ENCODE data around the gene EIF1B.

The EIF1B gene

GRCh38 chr3:40298075-40298474, 11.4 kb upstream of the EIF1B start:
- DNase-seq = no peak
- H3K27me3 Mint-ChIP-seq = no peaks in the 10 kb centered on the region
- no peaks in the 10 kb centered on the region for H3K9me3 Mint-ChIP-seq
- H3K4me1 Mint-ChIP-seq = no peaks in the 10 kb centered on the region
- no peak for ATAC-seq
- H3K27ac Mint-ChIP-seq = no peak overlapping the region
- peaks cover 9% of the 10 kb centered on the region for H3K36me3 Mint-ChIP-seq (ENCODE audit: low read depth)
- H3K4me3 Mint-ChIP-seq = no peak overlapping the region

DNA sequence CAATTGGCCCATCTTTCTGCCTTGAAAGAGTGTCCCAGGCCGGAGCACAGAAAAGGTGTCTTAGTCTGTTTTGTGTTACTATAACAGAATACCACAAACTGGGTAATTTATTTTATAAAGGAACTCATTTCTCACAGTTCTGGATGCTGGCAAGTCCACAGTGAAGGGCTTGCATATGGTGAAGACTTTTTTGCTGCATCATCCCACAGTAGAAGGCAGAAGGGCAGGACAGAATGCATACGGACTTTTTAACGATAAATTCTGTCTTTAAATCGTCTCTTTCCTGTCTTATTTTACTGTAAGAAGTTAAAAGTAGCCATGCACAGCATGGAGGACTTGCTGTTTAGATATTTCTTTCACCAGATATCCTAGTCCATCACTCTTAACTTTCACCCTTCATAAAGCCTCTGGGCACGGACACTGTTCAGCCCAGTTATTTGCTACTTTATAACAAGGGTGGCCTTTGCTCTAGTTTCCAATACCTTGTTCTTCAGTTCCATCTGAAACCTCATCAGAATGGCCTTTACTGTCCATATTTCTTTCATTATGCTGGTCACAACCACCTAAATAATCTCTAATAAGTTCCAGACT, 10.3 kb upstream of the EIF1B start:
- peaks cover 7% of the 10 kb centered on the region for H3K36me3 Mint-ChIP-seq (ENCODE audit: low read depth)
- no peaks in the 10 kb centered on the region for H3K27me3 Mint-ChIP-seq
- ATAC-seq (no peak), DNase-seq (no peak)
- no peaks in the 10 kb centered on the region for H3K4me1 Mint-ChIP-seq
- H3K27ac Mint-ChIP-seq = no peak overlapping the region
- no peaks in the 10 kb centered on the region for H3K9me3 Mint-ChIP-seq
- no peak overlapping the region for H3K4me3 Mint-ChIP-seq

- no peaks in the 10 kb centered on the region for H3K9me3 Mint-ChIP-seq
- H3K4me3 Mint-ChIP-seq = no peak overlapping the region
- H3K36me3 Mint-ChIP-seq (ENCODE audit: low read depth) = peaks cover 7% of the 10 kb centered on the region
- H3K27me3 Mint-ChIP-seq = no peaks in the 10 kb centered on the region
- no peak for DNase-seq
- no peak overlapping the region for H3K27ac Mint-ChIP-seq
- no peaks in the 10 kb centered on the region for H3K4me1 Mint-ChIP-seq
- ATAC-seq = no peak
Measured at GRCh38 chr3:40299721-40300335, 9.7 kb upstream of the EIF1B start.

DNA sequence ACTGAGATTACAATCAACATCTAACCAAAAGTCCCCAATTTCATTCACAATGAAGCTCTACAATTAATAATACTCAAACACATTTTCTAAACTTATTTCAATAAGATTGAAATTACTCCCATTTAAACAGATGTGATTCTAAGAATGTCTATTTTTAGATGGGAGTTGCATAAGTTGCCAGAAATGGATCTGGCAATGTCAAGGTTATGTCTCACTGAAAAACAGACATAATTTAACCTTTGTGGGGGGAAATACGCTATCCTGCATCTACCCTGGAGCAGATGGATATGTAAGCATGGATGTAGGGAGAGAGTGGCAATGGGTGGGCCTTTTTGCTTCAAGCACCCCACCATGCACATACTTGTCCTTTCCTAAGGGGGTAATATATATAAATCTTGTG, 6.7 kb upstream of the EIF1B start:
- Mint-ChIP-seq H3K27me3 (no peaks in the 10 kb centered on the region), H3K4me1 (no peaks in the 10 kb centered on the region), H3K27ac (no peak overlapping the region), H3K36me3 (ENCODE audit: low read depth) (peaks cover 3% of the 10 kb centered on the region), H3K4me3 (no peak overlapping the region), H3K9me3 (no peaks in the 10 kb centered on the region)
- ATAC-seq (no peak), DNase-seq (no peak)

DNA sequence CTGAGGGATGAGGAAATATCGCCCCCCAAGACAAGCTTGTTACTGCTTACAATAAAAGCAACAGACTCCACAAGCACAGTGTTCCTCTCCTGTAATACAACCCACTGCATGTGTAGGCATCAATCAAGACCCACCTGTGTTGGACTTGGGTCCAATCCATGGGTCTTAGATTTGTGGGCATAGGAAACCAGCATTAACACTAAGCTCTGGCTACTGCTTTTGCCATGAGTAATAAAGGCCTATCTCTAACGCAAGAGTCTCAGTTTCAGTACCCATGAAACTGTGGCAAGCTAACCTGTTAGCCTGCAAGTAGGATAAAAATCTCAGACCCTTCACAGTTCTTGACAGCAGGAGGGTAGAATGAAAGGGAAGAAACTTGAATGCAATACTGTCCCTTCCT, 5.2 kb upstream of the EIF1B start:
- no peak overlapping the region for H3K4me3 Mint-ChIP-seq
- ATAC-seq (no peak), DNase-seq (no peak)

GRCh38 chr3:40306336-40306735, 3.2 kb upstream of the EIF1B start:
- H3K27me3 Mint-ChIP-seq = no peaks in the 10 kb centered on the region
- H3K4me3 Mint-ChIP-seq = no peak overlapping the region
- DNase-seq (no peak), ATAC-seq (no peak)
- peaks cover 19% of the 10 kb centered on the region for H3K4me1 Mint-ChIP-seq
- peaks cover 8% of the 10 kb centered on the region for H3K36me3 Mint-ChIP-seq (ENCODE audit: low read depth)
- no peak overlapping the region for H3K27ac Mint-ChIP-seq
- H3K9me3 Mint-ChIP-seq = no peaks in the 10 kb centered on the region

More for the DNA sequence above, 5.2 kb upstream of the EIF1B start:
- Mint-ChIP-seq H3K9me3 (no peaks in the 10 kb centered on the region), H3K4me1 (peaks cover 9% of the 10 kb centered on the region), H3K27ac (no peak overlapping the region), H3K27me3 (no peaks in the 10 kb centered on the region), H3K36me3 (ENCODE audit: low read depth) (peaks cover 3% of the 10 kb centered on the region)

GRCh38 chr3:40307176-40307575, 2.3 kb upstream of the EIF1B start:
- no peaks in the 10 kb centered on the region for H3K27me3 Mint-ChIP-seq
- peaks cover 15% of the 10 kb centered on the region for H3K36me3 Mint-ChIP-seq (ENCODE audit: low read depth)
- H3K4me1 Mint-ChIP-seq = peaks cover 28% of the 10 kb centered on the region
- DNase-seq (no peak), ATAC-seq (no peak)
- H3K4me3 Mint-ChIP-seq = no peak overlapping the region
- H3K27ac Mint-ChIP-seq = no peak overlapping the region
- no peaks in the 10 kb centered on the region for H3K9me3 Mint-ChIP-seq

- peak overlapping the region; percentile 96 for H3K4me3 Mint-ChIP-seq
- H3K36me3 Mint-ChIP-seq (ENCODE audit: low read depth) = peaks cover 24% of the 10 kb centered on the region
- DNase-seq = no peak
- no peak for ATAC-seq
- no peaks in the 10 kb centered on the region for H3K9me3 Mint-ChIP-seq
- no peaks in the 10 kb centered on the region for H3K27me3 Mint-ChIP-seq
- H3K4me1 Mint-ChIP-seq = peaks cover 35% of the 10 kb centered on the region
- peak overlapping the region; percentile 95 for H3K27ac Mint-ChIP-seq
Measured at GRCh38 chr3:40308725-40309417, 636 bp upstream of the EIF1B start.

DNA sequence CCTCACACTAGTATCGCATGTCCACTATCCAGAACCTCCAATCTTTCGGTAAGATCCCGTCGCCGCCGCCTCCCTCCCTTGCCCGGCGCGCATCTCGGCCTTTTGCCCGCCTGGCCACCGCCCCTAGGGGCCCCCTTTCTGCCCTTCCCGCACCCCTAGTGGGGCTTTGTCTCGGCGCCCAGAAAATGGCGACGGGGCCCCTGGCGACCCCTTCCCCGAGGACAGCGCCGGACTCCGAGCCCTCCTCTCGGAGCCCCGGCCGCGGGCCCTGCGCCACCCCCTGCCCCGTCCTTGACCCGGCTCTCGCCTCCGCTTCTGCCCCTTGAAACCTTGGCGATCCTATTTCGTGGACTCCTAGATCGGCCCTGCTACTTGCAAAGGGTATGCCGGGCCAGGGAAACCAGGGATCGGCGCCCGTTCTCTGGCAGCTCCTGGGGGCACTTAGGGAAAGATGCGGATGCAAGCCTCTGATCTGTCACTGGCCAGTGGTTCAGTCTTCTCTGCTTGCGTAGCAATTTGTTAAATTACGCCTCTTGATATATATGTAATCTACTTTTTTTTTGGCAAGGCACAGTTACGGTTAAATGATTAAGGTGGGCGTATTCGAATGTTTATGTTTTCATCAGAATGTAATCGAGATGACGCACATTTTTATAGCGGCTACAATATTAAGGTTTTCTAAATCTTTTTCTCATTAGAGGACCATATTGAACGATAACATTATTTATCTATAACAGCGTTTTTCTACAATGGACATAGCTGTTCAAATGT, 603 bp downstream of the EIF1B start:
- H3K36me3 Mint-ChIP-seq (ENCODE audit: low read depth) = peaks cover 24% of the 10 kb centered on the region
- peak overlapping the region; percentile 95 for H3K27ac Mint-ChIP-seq
- H3K4me3 Mint-ChIP-seq = peak overlapping the region; percentile 96
- DNase-seq = peak; percentile 42
- H3K9me3 Mint-ChIP-seq = no peaks in the 10 kb centered on the region
- ATAC-seq = peak; percentile 21
- H3K27me3 Mint-ChIP-seq = no peaks in the 10 kb centered on the region
- peaks cover 35% of the 10 kb centered on the region for H3K4me1 Mint-ChIP-seq

DNA sequence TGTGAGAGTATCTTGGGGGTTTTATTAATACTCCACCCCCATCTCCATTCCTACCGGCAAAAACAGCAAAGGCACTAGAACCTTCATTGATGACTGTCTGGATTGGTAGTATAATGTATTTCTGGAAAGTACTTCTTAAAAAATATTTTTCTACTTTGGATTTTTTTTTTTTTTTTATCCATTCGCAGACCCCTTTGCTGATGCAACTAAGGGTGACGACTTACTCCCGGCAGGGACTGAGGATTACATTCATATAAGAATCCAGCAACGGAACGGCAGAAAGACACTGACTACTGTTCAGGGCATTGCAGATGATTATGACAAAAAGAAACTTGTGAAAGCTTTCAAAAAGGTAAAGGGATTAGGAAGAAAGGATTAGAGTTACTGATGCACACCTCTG, 1.2 kb downstream of the EIF1B start:
- Mint-ChIP-seq H3K4me3 (peak overlapping the region; percentile 96), H3K27ac (peak overlapping the region; percentile 95), H3K9me3 (no peaks in the 10 kb centered on the region), H3K4me1 (peaks cover 35% of the 10 kb centered on the region), H3K36me3 (ENCODE audit: low read depth) (peaks cover 24% of the 10 kb centered on the region), H3K27me3 (no peaks in the 10 kb centered on the region)
- DNase-seq (no peak), ATAC-seq (no peak)

GRCh38 chr3:40312661-40313226, 3.2 kb downstream of the EIF1B start:
- peak overlapping the region; percentile 51 for H3K27ac Mint-ChIP-seq
- no peaks in the 10 kb centered on the region for H3K9me3 Mint-ChIP-seq
- ATAC-seq (no peak), DNase-seq (no peak)
- peaks cover 24% of the 10 kb centered on the region for H3K36me3 Mint-ChIP-seq (ENCODE audit: low read depth)
- H3K4me1 Mint-ChIP-seq = peaks cover 35% of the 10 kb centered on the region
- no peak overlapping the region for H3K4me3 Mint-ChIP-seq
- H3K27me3 Mint-ChIP-seq = no peaks in the 10 kb centered on the region

DNA sequence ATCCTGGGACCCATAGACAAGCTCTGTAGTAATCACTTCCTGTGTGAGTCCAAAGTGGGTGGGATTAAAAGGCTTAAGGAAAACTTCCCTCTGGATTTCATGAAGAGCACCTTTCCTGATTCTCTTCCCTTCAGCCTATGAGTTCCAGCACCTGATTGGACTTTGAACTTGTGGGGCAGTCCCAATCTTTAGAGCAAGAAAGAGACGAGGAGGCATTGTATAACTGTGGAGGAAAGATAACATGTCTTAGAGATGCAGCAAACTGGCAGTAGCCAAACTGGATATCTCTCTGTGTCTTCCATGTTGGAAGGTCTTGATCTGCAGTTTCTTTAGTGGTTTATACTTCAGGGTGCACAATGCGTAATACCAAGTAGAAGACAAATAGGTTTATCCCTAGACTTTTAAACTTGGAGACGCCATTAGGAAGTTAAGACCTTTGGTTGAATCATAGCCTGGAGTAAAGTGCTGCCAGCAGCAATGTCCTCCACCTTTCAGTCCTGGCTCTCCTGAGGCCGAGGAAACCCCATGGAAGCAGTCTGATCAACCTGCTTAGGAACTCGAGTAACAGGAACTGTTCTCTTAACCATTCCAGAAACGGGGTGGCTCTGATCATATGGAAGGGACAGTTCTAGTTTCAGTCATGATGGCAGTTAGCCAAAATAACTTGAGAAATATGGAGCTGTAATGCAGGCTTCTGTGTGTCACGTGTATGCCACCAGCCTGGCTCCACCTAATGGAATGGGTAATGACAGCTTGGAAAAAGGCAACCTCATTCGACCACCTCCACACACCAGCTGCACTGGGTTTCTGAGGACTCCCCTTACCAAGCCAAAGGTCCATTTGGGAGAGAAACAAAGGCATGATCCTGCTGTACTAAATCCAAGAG, 4.7 kb downstream of the EIF1B start:
- H3K27ac Mint-ChIP-seq = peak overlapping the region; percentile 57
- peaks cover 24% of the 10 kb centered on the region for H3K36me3 Mint-ChIP-seq (ENCODE audit: low read depth)
- ATAC-seq (no peak), DNase-seq (no peak)
- no peak overlapping the region for H3K4me3 Mint-ChIP-seq
- H3K9me3 Mint-ChIP-seq = no peaks in the 10 kb centered on the region
- H3K4me1 Mint-ChIP-seq = peaks cover 26% of the 10 kb centered on the region
- no peaks in the 10 kb centered on the region for H3K27me3 Mint-ChIP-seq

- ATAC-seq (peak; percentile 80), DNase-seq (peak; percentile 27)
- H3K27me3 Mint-ChIP-seq = no peaks in the 10 kb centered on the region
- no peak overlapping the region for H3K27ac Mint-ChIP-seq
- peaks cover 7% of the 10 kb centered on the region for H3K4me1 Mint-ChIP-seq
- H3K9me3 Mint-ChIP-seq = no peaks in the 10 kb centered on the region
- H3K36me3 Mint-ChIP-seq (ENCODE audit: low read depth) = peaks cover 9% of the 10 kb centered on the region
- no peak overlapping the region for H3K4me3 Mint-ChIP-seq
Measured at GRCh38 chr3:40317061-40317855, 7.8 kb downstream of the EIF1B start.
